ENCODE data around the gene RBM7. TPM values are rescaled to one million over a fixed set of nuclear protein-coding genes. Genes with fewer than 3 reads are reported as not detected.

RBM7 gene
- total RNA-seq, 2 experiments from 2014 or later: 51.4 to 52.6 TPM

DNA sequence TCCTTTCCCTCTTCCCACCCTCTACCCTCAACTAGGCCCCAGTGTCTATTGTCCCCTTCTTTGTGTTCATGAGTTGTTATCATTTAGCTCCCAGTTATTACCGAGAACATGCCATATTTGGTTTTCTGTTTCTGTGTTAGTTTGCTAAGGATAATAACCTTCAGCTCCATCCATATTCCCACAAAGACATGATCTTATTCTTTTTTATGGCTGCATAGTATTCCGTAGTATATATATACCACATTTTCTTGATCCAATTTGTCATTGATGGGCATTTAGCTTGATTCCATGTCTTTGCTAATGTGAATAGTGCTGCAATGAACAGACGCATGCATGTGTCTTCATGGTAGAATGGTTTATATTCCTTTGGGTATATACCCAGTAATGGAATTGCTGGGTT is 18.0 kb upstream of the RBM7 start:
- Mint-ChIP-seq H3K4me1 (ENCODE audit: low read depth) (peaks cover 6% of the 10 kb centered on the region), H3K4me3 (no peak overlapping the region), H3K27me3 (peaks cover 3% of the 10 kb centered on the region), H3K36me3 (ENCODE audit: low read depth) (no peaks in the 10 kb centered on the region), H3K9me3 (peaks cover 8% of the 10 kb centered on the region), H3K27ac (no peak overlapping the region)
- TF ChIP-seq, protein P1, sequence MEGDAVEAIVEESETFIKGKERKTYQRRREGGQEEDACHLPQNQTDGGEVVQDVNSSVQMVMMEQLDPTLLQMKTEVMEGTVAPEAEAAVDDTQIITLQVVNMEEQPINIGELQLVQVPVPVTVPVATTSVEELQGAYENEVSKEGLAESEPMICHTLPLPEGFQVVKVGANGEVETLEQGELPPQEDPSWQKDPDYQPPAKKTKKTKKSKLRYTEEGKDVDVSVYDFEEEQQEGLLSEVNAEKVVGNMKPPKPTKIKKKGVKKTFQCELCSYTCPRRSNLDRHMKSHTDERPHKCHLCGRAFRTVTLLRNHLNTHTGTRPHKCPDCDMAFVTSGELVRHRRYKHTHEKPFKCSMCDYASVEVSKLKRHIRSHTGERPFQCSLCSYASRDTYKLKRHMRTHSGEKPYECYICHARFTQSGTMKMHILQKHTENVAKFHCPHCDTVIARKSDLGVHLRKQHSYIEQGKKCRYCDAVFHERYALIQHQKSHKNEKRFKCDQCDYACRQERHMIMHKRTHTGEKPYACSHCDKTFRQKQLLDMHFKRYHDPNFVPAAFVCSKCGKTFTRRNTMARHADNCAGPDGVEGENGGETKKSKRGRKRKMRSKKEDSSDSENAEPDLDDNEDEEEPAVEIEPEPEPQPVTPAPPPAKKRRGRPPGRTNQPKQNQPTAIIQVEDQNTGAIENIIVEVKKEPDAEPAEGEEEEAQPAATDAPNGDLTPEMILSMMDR (IDR thresholded peaks at IDR 0.05): no peak
- DNase-seq: no peak
- ChIA-PET CTCF (no interaction called here), POLR2A (no interaction called here)
- intact Hi-C loops (cut with micrococcal nuclease): no loop called here
- ATAC-seq: no peak

DNA sequence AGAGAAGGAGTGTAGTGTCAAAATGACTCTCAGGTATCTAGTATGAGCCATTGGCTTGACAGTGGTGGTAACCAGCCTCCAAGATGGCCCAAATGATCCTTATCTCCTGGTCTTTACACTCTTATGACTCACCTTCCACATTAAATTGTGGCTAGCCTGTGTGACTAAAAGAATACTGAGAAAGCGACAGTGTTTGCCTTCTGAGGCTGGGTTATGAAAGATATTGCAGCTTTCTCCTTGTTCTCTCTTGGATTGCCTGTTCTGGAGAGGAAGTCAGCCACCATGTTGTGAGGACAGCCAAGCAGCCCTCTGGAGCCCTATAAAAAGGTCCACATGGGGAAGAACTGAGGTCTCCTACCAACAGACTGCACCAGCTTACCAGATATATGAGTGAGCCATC is 16.0 kb upstream of the RBM7 start:
- H3K27me3 Mint-ChIP-seq: peaks cover 3% of the 10 kb centered on the region
- peak; percentile 45 for ATAC-seq
- intact Hi-C loops (cut with micrococcal nuclease): no loop called here
- H3K4me3 Mint-ChIP-seq: no peak overlapping the region
- TF ChIP-seq, protein P1 (IDR thresholded peaks at IDR 0.05): no peak
- CTCF ChIA-PET: no interaction called here
- no peak overlapping the region for H3K27ac Mint-ChIP-seq
- H3K9me3 Mint-ChIP-seq: peaks cover 8% of the 10 kb centered on the region
- H3K4me1 Mint-ChIP-seq (ENCODE audit: low read depth): peaks cover 6% of the 10 kb centered on the region
- POLR2A ChIA-PET: no interaction called here
- no peaks in the 10 kb centered on the region for H3K36me3 Mint-ChIP-seq (ENCODE audit: low read depth)
- no peak for DNase-seq

DNA sequence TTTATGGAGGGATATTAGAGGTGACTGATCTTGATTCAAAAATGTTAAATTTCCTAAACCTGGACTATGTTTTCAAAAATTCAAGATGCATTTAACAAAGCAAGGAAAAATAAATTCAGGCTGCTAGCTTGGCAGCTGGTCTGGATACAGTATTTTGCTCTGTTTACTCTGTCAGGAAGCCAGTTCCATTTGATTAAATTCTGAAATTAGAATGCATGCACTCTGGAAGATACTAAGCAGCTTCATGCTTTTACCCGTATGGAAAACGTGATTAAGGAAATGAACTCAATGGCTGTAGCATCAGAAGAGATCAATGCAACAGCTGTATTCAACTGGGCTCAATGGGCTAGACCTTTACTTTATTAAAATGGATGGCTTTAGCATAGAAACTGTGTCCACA is 14.3 kb upstream of the RBM7 start:
- POLR2A ChIA-PET: no interaction called here
- peaks cover 3% of the 10 kb centered on the region for H3K27me3 Mint-ChIP-seq
- ATAC-seq: no peak

DNA sequence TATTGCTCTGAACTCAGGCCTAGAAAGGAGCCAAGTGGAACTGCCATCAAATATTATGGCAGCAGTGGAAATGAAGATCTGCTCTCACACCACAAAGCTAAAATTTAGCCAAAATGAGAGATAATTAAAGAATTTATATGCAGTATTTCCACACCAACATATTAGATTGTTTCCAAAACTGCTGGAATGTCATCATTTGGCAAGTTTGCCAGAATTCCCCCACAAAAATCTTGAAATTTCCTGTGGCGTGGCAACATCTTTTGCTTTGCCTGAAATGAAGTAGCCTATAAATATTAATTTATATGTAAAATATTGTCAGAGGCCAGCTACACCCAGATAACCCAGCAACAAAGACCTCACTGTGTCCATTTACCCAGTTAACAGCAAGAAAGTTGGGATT is 13.9 kb upstream of the RBM7 start:
- ATAC-seq (no peak), DNase-seq (no peak)
- Mint-ChIP-seq H3K4me3 (no peak overlapping the region), H3K27ac (no peak overlapping the region), H3K9me3 (peaks cover 8% of the 10 kb centered on the region), H3K4me1 (ENCODE audit: low read depth) (no peaks in the 10 kb centered on the region), H3K36me3 (ENCODE audit: low read depth) (no peaks in the 10 kb centered on the region), H3K27me3 (peaks cover 3% of the 10 kb centered on the region)
- intact Hi-C loops (cut with micrococcal nuclease): no loop called here
- ChIA-PET CTCF (interaction anchor here (1.9 kb wide), 1 partner anchor 12 kb away, joined by 5 read pairs; no protein-coding TSS in a partner anchor), POLR2A (interaction anchor here (0.8 kb wide), 1 partner anchor 352 kb away, joined by 3 read pairs; no protein-coding TSS in a partner anchor)
- TF ChIP-seq, protein P1 (IDR thresholded peaks at IDR 0.05): no peak

More for the DNA sequence above, 14.3 kb upstream of the RBM7 start:
- Mint-ChIP-seq H3K27ac (no peak overlapping the region), H3K4me1 (ENCODE audit: low read depth) (no peaks in the 10 kb centered on the region), H3K36me3 (ENCODE audit: low read depth) (no peaks in the 10 kb centered on the region), H3K4me3 (no peak overlapping the region), H3K9me3 (peaks cover 8% of the 10 kb centered on the region)
- intact Hi-C loops (cut with micrococcal nuclease): no loop called here
- DNase-seq: no peak
- CTCF ChIA-PET: interaction anchor here (1.9 kb wide), 1 partner anchor 12 kb away, joined by 5 read pairs; no protein-coding TSS in a partner anchor
- TF ChIP-seq, protein P1 (IDR thresholded peaks at IDR 0.05): no peak

- intact Hi-C loops (cut with micrococcal nuclease): no loop called here
- ATAC-seq: no peak
- Mint-ChIP-seq H3K4me1 (ENCODE audit: low read depth) (peaks cover 9% of the 10 kb centered on the region), H3K4me3 (no peak overlapping the region), H3K27me3 (no peaks in the 10 kb centered on the region), H3K9me3 (no peaks in the 10 kb centered on the region), H3K27ac (no peak overlapping the region), H3K36me3 (ENCODE audit: low read depth) (peaks cover 4% of the 10 kb centered on the region)
- ChIA-PET CTCF (interaction anchor here (0.9 to 1.5 kb wide), 2 partner anchors 11 to 132 kb away, joined by 3 read pairs; no protein-coding TSS in a partner anchor), POLR2A (no interaction called here)
- DNase-seq: no peak
- TF ChIP-seq, protein P1 (IDR thresholded peaks at IDR 0.05): no peak
Observed at GRCh38 chr11:114392735-114393667, 7.5 kb upstream of the RBM7 start.

Data from activated CD8-positive, alpha-beta T cell treated with anti-CD3 and anti-CD28 coated beads for 36 hours (primary cell).